Fibroblast of pulmonary artery (primary cell): ENCODE data around the gene ALDH3B1.

ENCODE experiments used
- DNase-seq: peaks from one replicate; pipeline ENCODE4 v3.0.0-alpha.2; 2010; ENCODE audit warnings: low read depth
- H3K4me3 ChIP-seq: replicated peaks from 2 replicates; pipeline ENCODE4 v1.5.1; 2011; ENCODE audit warnings: low read depth, mild to moderate bottlenecking, control low read depth, low read length, moderate library complexity
- CTCF ChIP-seq: IDR thresholded peaks from 2 replicates; pipeline ENCODE4 v1.5.1; 2011; ENCODE audit warnings: mild to moderate bottlenecking, control low read depth, low read length, inconsistent platforms; ENCODE audit errors: missing control alignments

Gene ALDH3B1

DNA sequence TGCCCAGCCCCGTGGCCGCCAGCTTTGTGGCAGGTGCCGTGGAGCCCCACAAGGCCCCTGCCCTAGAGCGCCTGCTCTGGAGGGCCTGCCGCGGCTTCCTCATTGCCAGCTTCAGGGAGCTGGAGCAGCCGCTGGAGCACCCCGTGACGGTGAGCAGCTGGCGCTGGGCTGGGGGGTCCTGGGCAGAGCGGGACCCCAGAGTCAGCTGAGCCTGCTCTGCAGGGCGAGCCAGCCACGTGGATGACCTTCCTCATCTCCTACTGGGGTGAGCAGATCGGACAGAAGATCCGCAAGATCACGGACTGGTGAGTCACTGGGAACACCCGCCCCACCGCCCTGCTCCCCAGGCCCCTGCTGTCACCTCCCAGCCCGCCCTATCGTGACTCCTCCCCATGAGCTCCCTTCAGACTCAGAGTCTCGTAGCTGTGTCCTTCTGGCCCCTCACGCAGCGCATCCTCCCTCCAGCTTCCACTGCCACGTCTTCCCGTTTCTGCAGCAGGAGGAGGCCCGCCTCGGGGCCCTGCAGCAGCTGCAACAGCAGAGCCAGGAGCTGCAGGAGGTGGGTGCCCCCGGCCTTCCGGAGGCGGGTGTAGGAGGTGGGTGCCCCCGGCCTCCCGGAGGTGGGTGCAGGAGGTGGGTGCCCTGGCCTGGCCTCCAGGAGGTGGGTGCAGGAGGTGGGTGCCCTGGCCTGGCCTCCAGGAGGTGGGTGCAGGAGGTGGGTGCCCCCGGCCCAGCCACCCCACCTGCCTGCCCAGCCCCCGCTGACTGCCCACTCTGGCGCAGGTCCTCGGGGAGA is 33.4 kb downstream of the ALDH3B1 start:
- no peak for TF ChIP-seq CTCF
- no peak overlapping the region for H3K4me3 ChIP-seq
- DNase-seq: peak; percentile 55

DNA sequence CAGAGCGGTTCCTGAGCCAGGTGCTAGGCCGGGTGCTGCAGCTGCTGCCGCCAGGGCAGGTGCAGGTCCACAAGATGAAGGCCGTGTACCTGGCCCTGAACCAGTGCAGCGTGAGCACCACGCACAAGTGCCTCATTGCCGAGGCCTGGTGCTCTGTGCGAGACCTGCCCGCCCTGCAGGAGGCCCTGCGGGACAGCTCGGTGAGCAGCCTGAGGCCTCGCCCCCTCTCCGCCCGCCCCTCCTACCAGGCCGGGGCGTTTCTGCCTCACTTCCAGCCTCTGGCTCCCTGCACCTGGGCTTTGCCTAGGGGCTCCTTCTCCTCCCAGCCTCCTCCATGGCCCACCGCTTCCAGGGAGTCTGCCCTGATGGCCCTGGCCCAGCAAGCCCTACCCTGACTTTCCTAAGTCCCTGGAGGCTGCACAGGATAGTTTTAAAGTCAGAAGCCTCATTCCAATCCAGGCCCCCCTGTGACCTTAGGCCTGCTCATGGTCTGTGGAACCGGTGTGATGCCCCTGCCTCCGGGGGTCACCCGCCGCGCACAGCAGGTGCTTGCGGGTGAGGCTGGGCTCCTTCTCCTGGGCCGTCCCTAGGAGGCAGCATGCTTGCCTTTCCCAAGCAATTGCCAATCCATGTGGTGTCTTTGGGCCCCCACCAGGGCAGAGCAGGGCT is 34.2 kb downstream of the ALDH3B1 start:
- DNase-seq: no peak
- H3K4me3 ChIP-seq: no peak overlapping the region
- no peak for TF ChIP-seq CTCF

- no peak for DNase-seq
- TF ChIP-seq CTCF: no peak
- no peak overlapping the region for H3K4me3 ChIP-seq
Measured at GRCh38 chr11:68044898-68045351, 34.8 kb downstream of the ALDH3B1 start.

GRCh38 chr11:68047437-68048290 is 37.5 kb downstream of the ALDH3B1 start:
- no peak for DNase-seq
- H3K4me3 ChIP-seq: no peak overlapping the region
- TF ChIP-seq CTCF: no peak

DNA sequence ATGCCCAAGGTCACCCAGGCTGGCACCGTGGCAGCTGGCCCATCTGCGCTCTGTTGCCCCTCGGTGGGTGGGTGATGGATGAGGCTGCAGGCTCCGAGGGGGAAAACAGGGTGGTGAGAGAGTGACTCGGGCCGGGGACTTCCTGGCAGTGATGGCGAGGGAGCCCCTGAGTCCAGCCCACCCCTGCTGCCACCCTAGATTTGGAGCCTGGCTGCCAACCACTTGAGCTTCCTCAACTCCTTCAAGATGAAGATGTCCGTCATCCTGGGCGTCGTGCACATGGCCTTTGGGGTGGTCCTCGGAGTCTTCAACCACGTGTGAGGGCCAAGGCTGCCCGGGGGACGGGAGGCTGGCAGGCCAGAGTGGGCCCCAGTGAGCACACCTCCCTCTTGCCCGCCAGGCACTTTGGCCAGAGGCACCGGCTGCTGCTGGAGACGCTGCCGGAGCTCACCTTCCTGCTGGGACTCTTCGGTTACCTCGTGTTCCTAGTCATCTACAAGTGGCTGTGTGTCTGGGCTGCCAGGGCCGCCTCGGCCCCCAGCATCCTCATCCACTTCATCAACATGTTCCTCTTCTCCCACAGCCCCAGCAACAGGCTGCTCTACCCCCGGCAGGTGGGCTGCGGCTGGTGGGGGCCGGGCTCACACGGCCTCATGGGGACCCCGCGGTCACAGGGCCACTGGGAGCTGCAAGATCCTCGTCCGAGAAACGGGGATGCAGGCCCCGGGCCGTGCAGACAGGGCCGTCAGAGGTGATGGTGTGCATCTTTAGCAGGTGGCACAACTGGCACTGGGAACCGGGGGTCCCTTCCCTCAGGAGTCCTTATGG is 38.8 kb downstream of the ALDH3B1 start:
- no peak overlapping the region for H3K4me3 ChIP-seq
- DNase-seq: no peak
- TF ChIP-seq CTCF: no peak

GRCh38 chr11:68049509-68050370 is 39.6 kb downstream of the ALDH3B1 start:
- DNase-seq: no peak
- TF ChIP-seq CTCF: no peak
- H3K4me3 ChIP-seq: no peak overlapping the region
